Bronchial epithelial cell (primary cell): Measurements from ENCODE around the gene CABLES2. TPM values are rescaled to one million over a fixed set of nuclear protein-coding genes. Genes with fewer than 3 reads are reported as not detected.
A peak's percentile ranks its signal among the peaks of the same experiment; 100 is the strongest.

Experiments
- DNase-seq: peaks from one replicate; pipeline ENCODE4 v3.0.0-alpha.2; 2010; ENCODE audit warnings: low read depth
- FAIRE-seq: peaks from 2 replicates; lab custom pipeline; 2011; peaks lifted over from hg19 to GRCh38; lab: Jason Lieb, UNC
- H3K27me3 ChIP-seq: 2 replicates; pipeline ENCODE4 v1.5.1; 2011; ENCODE audit warnings: low read length; ENCODE audit not compliant: control insufficient read depth, insufficient read depth
- H3K36me3 ChIP-seq: 2 replicates; pipeline ENCODE4 v1.5.1; 2011; ENCODE audit warnings: low read length; ENCODE audit not compliant: control insufficient read depth, insufficient read depth
- H3K4me3 ChIP-seq: 2 replicates; pipeline ENCODE4 v1.5.1; 2011; ENCODE audit warnings: mild to moderate bottlenecking, low read depth, low read length, control low read depth
- total RNA-seq: library from RNA; depleted of rRNA; stranded (reverse); fragments of >200 nt; gene quantifications from 2 replicates; pipeline ENCODE4 v1.2.1, GENCODE V29; 2014
- TF ChIP-seq, protein P1 (sequence below): IDR thresholded peaks from 2 replicates; pipeline ENCODE4 v1.5.1; 2011; ENCODE audit warnings: mild to moderate bottlenecking, moderate library complexity, low read length, control low read depth, inconsistent platforms; ENCODE audit not compliant: insufficient read depth, severe bottlenecking

CABLES2 gene
- total RNA-seq, 1 donor from 2014 or later = 1.3 TPM

GRCh38 chr20:62391165-62392076 lies 15.7 kb downstream of the CABLES2 start:
- Histone ChIP-seq H3K4me3 (no peak overlapping the region), H3K36me3 (peaks cover 17% of the 10 kb centered on the region), H3K27me3 (no peaks in the 10 kb centered on the region)
- FAIRE-seq = no peak
- TF ChIP-seq, protein P1, sequence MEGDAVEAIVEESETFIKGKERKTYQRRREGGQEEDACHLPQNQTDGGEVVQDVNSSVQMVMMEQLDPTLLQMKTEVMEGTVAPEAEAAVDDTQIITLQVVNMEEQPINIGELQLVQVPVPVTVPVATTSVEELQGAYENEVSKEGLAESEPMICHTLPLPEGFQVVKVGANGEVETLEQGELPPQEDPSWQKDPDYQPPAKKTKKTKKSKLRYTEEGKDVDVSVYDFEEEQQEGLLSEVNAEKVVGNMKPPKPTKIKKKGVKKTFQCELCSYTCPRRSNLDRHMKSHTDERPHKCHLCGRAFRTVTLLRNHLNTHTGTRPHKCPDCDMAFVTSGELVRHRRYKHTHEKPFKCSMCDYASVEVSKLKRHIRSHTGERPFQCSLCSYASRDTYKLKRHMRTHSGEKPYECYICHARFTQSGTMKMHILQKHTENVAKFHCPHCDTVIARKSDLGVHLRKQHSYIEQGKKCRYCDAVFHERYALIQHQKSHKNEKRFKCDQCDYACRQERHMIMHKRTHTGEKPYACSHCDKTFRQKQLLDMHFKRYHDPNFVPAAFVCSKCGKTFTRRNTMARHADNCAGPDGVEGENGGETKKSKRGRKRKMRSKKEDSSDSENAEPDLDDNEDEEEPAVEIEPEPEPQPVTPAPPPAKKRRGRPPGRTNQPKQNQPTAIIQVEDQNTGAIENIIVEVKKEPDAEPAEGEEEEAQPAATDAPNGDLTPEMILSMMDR = no peak
- DNase-seq = no peak

- FAIRE-seq (no peak), DNase-seq (no peak)
- peaks cover 17% of the 10 kb centered on the region for H3K36me3 ChIP-seq
- no peaks in the 10 kb centered on the region for H3K27me3 ChIP-seq
- TF ChIP-seq, protein P1 = no peak
- no peak overlapping the region for H3K4me3 ChIP-seq
These were observed 16.5 kb downstream of the CABLES2 start for GRCh38 chr20:62390317-62391164.

DNA sequence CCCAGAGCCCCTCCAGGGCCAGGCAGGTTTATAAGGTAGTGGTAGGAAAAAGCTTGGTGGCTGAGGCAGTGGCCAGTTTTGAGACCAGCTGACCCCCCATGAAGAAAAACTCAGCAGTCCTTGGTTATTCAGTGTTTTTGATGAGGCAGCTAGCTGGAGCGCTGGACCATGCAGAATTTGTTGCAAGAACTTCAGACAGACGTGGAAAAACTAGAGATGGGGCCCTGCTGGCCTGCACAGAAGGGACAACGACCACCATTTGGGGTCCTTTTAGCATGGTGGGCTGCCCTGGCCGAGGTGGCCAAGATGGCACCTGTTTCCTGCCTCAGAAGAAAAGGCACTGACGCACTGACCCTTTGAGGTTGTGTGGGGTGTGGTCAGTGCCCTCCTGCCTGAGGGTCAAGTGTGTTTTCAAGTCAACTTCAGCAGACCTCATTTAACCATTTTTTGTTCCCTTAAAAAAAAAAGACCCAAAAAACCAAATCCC lies 17.4 kb downstream of the CABLES2 start:
- Histone ChIP-seq H3K36me3 (peaks cover 17% of the 10 kb centered on the region), H3K27me3 (no peaks in the 10 kb centered on the region), H3K4me3 (no peak overlapping the region)
- FAIRE-seq = no peak
- no peak for DNase-seq
- TF ChIP-seq, protein P1 = no peak

- H3K4me3 ChIP-seq = no peak overlapping the region
- H3K27me3 ChIP-seq = no peaks in the 10 kb centered on the region
- FAIRE-seq (no peak), DNase-seq (no peak)
- TF ChIP-seq, protein P1 = no peak
- H3K36me3 ChIP-seq = peaks cover 17% of the 10 kb centered on the region
These were observed 18.1 kb downstream of the CABLES2 start for GRCh38 chr20:62388839-62389600.

DNA sequence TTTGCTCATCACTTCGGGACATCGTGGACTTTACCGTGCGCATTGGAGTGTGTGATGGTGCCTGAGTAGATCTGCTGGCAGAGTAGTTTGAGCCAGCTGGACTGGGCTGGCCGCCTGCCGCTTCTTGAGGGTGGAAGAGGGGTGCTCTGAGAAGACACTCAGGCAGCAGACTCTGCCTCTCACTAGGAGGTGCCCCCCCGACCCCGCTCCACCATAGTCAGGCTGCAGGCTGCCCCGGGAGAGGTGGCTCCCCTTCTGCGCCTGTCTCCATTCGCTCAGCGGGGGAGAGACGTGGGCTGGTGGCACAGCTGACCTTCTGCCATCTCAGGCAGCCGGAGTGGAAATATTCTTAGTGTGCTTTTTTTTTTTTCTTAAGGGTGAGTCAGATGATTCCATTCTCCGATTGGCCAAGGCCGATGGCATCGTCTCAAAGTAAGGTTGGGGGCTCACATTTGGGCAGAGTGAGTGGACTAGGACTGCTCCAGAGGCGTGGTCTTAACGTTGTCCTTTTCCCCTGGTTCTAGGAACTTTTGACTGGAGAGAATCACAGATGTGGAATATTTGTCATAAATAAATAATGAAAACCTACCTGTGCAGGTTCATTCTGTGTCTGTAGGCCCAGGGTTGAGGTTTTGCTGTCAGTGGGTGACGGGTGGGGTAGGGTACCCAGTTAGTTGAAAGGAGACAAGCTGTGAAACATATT lies 19.0 kb downstream of the CABLES2 start:
- TF ChIP-seq, protein P1 = no peak
- Histone ChIP-seq H3K36me3 (peaks cover 17% of the 10 kb centered on the region), H3K27me3 (no peaks in the 10 kb centered on the region), H3K4me3 (peak overlapping the region; percentile 97)
- FAIRE-seq (no peak), DNase-seq (no peak)
